GM12878 (cell line): ENCODE data around the gene RIPPLY2. TPM values are rescaled to one million over a fixed set of nuclear protein-coding genes. Genes with fewer than 3 reads are reported as not detected.

Source experiments
- ATAC-seq: fragments of 200-7000 bp; cut with Tn5 transposase; 3 replicates; pipeline ENCODE4 v1.9.1; 2020; ENCODE audit warnings: mild to moderate bottlenecking, moderate library complexity
- BruUV-seq: library from RNA; stranded (reverse); fragments of 400-500 nt; replicated peaks from 2 replicates; lab custom pipeline; 2021; lab: Mats Ljungman, UMichigan
- CTCF ChIA-PET: fragments of 300-600 bp; sonication (Branson Sonifier 250); formaldehyde crosslinking; extraction: SDS; loops from one replicate; lab custom pipeline; 2021; ENCODE audit warnings: inconsistent platforms; lab: Yijun Ruan, JAX
- POLR2A ChIA-PET: fragments of 350-600 bp; formaldehyde crosslinking; extraction: SDS; loops from one replicate; lab custom pipeline; 2021; ENCODE audit warnings: inconsistent platforms; lab: Charles Lee
- RAD21 ChIA-PET: fragments of 300-600 bp; sonication (Branson Sonifier 250); formaldehyde crosslinking; loops from one replicate; lab custom pipeline; 2023; ENCODE audit warnings: antibody characterized with exemption; ENCODE audit not compliant: unreplicated experiment; lab: Charles Lee
- SMC1A ChIA-PET: fragments of 300-600 bp; sonication (Branson Sonifier 250); formaldehyde crosslinking; loops from one replicate; lab custom pipeline; 2023; ENCODE audit not compliant: unreplicated experiment, uncharacterized antibody; lab: Charles Lee
- DNase-seq: peaks from one replicate; pipeline ENCODE4 v3.0.0-alpha.2; 2011; ENCODE audit warnings: low read depth, low spot score
- FAIRE-seq: peaks from 3 replicates; lab custom pipeline; 2011; peaks lifted over from hg19 to GRCh38; lab: Jason Lieb, UNC
- H2AFZ ChIP-seq: 2 replicates; pipeline ENCODE4 v1.6.0; 2011; ENCODE audit warnings: low read depth, low read length, control low read depth; ENCODE audit not compliant: control insufficient read depth
- H3K27ac ChIP-seq: 2 replicates; pipeline ENCODE4 v1.5.1; 2011; ENCODE audit warnings: control low read depth; ENCODE audit not compliant: control insufficient read depth, insufficient read depth
- H3K27me3 ChIP-seq, 2 experiments: replicated peaks in 1 of 2; 2 replicates each; pipeline versions ENCODE4 v1.6.0 to v1.6.1; 2011; ENCODE audit warnings: low read length in 1 of 2; ENCODE audit not compliant: control insufficient read depth in 2 of 2, insufficient read depth in 2 of 2
- H3K36me3 ChIP-seq, 2 experiments: 2 replicates each; pipeline ENCODE4 v1.5.1; 2011; ENCODE audit warnings: low read length in 1 of 2; ENCODE audit not compliant: control insufficient read depth in 2 of 2, insufficient read depth in 2 of 2
- H3K4me1 ChIP-seq: 2 replicates; pipeline ENCODE4 v1.6.1; 2011; ENCODE audit warnings: mild to moderate bottlenecking, low read length, moderate library complexity, mixed read lengths; ENCODE audit not compliant: control insufficient read depth, insufficient read depth
- H3K4me2 ChIP-seq: 2 replicates; pipeline ENCODE4 v1.6.0; 2011; ENCODE audit warnings: control low read depth; ENCODE audit not compliant: control insufficient read depth, insufficient read depth
- H3K4me3 ChIP-seq: fragments of 200-600 bp; sonication (generic); 2 replicates; pipeline ENCODE4 v1.5.1; 2016
- H3K79me2 ChIP-seq: 2 replicates; pipeline ENCODE4 v1.6.0; 2011; ENCODE audit warnings: low read length; ENCODE audit not compliant: control insufficient read depth, insufficient read depth
- H3K9ac ChIP-seq: 2 replicates; pipeline ENCODE4 v1.8.0; 2011; ENCODE audit warnings: low read length, control low read depth, mixed read lengths; ENCODE audit not compliant: control insufficient read depth, insufficient read depth
- H3K9me3 ChIP-seq: replicated peaks from 3 replicates; pipeline ENCODE4 v1.5.1; 2011; ENCODE audit warnings: mild to moderate bottlenecking, low read length; ENCODE audit not compliant: control insufficient read depth, insufficient read depth
- H4K20me1 ChIP-seq: 2 replicates; pipeline ENCODE4 v1.6.0; 2011; ENCODE audit not compliant: control insufficient read depth, insufficient read depth
- CBX3 ChIP-seq: fragments of 200-600 bp; sonication (generic); IDR thresholded peaks from 2 replicates; pipeline ENCODE4 v1.6.1; 2016; ENCODE audit warnings: low read depth, borderline replicate concordance
- EGR1 ChIP-seq, 2 experiments: IDR thresholded peaks; 1 replicate in 1 of 2; 2 replicates in 1 of 2; pipeline ENCODE4 v1.6.1; 2011 to 2012; ENCODE audit warnings: low read depth in 2 of 2, low read length in 2 of 2, borderline replicate concordance in 1 of 2, mild to moderate bottlenecking in 1 of 2, moderate library complexity in 1 of 2
- HDGF ChIP-seq: fragments of 450-650 bp; IDR thresholded peaks from 2 replicates; pipeline ENCODE4 v1.6.1; 2016; ENCODE audit warnings: antibody characterized with exemption
- IRF4 ChIP-seq: IDR thresholded peaks from 2 replicates; pipeline ENCODE4 v1.6.1; 2011; ENCODE audit warnings: low read depth, low read length
- PML ChIP-seq: IDR thresholded peaks from 2 replicates; pipeline ENCODE4 v1.6.1; 2012; ENCODE audit warnings: low read length, inconsistent platforms
- RAD21 ChIP-seq: IDR thresholded peaks from 2 replicates; pipeline ENCODE4 v1.6.1; 2011; ENCODE audit warnings: mild to moderate bottlenecking, low read depth, low read length, moderate library complexity; ENCODE audit not compliant: insufficient read depth
- REST ChIP-seq: IDR thresholded peaks from 2 replicates; pipeline ENCODE4 v1.6.1; 2012; ENCODE audit warnings: mild to moderate bottlenecking, low read depth, low read length
- SIX5 ChIP-seq: IDR thresholded peaks from 2 replicates; pipeline ENCODE4 v1.6.1; 2011; ENCODE audit warnings: mild to moderate bottlenecking, low read depth, low read length, moderate library complexity; ENCODE audit not compliant: severe bottlenecking
- TBL1XR1 ChIP-seq: IDR thresholded peaks from 2 replicates; pipeline ENCODE4 v1.6.1; 2012; ENCODE audit warnings: low read depth, low read length, improper control_type of control experiment
- ZNF274 ChIP-seq: IDR thresholded peaks from one replicate; pipeline ENCODE4 v1.8.0; 2011; ENCODE audit not compliant: insufficient read length, insufficient read depth
- WGBS: methylation state at CpG from one replicate; pipeline ENCODE4 v1.1.6; 2016; ENCODE audit warnings: low lambda C conversion rate; ENCODE audit not compliant: insufficient replicate concordance, insufficient coverage; ENCODE audit errors: missing lambda C conversion rate; 5-methylcytosine and 5-hydroxymethylcytosine counted together
- in situ Hi-C: fragments of 300-500 bp; cut with MboI; formaldehyde crosslinking; loops from 9 replicates; pipeline ENCODE4 v1.14.3; 2018; ENCODE audit warnings: mixed read lengths
- intact Hi-C: fragments of 100-400 bp; cut with micrococcal nuclease; formaldehyde crosslinking; loops from one replicate; pipeline ENCODE4 v1.14.2; 2022; ENCODE audit not compliant: unreplicated experiment
- polyA plus RNA-seq, 11 experiments: library from polyadenylated mRNA; depleted of rRNA in 4 of 11; unstranded in 6 of 11; stranded (reverse) in 5 of 11; fragments of >200 nt; fragmentation: Nextera tagmentation in 4 of 11; fragmentation: Illumina TruSeq in 1 of 11; extraction: Ambion mirVana in 4 of 11; extraction: Trizol in 1 of 11; gene quantifications; 1 replicate in 1 of 11; 2 replicates in 10 of 11; pipeline versions ENCODE4 v1.2.1 to v1.2.3, GENCODE V29; 2011 to 2016; ENCODE audit warnings: inconsistent platforms in 2 of 11, missing spikeins in 2 of 11, low read depth in 1 of 11
- total RNA-seq, 4 experiments: library from RNA; depleted of rRNA in 3 of 4; stranded (reverse); fragments of >200 nt in 3 of 4; fragmentation: Illumina TruSeq in 1 of 4; extraction: Trizol in 1 of 4; gene quantifications; 2 replicates each; pipeline versions ENCODE4 v1.2.1 to v1.2.3, GENCODE V29; 2013 to 2021

Gene RIPPLY2
- total and polyA plus RNA-seq, 10 of the 15 experiments (the other 5 are each of a cell fraction or from before 2014, with no cell fraction given), result 0.09 to 0.51 (median 0.17) TPM; not detected in 7

DNA sequence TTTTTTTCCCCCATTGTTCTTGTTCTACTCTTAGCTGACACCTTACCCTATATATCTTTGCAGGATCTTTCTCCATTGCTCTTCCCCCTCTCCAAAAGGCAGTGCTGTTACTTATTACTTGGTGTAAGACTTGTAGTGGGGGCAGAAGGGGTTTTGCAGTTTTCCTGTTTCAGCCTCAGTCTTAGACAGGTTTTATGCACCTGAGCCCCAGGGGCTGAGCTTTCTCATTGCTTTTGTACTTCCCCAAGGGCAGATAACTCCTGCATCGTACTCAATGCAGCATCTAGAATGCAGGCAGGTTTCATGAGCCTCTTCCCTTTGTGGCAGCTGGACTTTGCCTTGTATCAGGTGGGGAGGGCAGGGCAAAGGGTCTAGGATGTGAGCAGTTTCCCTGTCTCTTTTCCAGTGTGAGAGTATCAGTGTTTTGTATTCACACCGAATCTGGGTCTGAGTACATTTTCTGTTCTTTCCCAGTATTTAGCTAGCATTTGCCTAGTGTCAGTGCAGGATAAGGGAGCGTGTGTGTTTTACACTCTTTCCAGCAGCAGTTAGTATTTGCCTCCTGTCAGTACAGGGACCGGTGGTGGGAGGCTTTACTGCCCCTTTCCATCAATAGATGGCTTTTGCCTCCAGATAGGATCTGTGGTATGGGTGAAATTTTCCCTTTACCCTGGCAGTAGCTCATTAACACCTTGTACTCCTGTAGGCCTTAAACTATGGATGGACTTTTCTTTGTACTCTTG is 25.9 kb downstream of the RIPPLY2 start:
- Histone ChIP-seq H3K4me1 (no peaks in the 10 kb centered on the region), H3K4me2 (no peak overlapping the region), H4K20me1 (no peaks in the 10 kb centered on the region), H3K79me2 (no peaks in the 10 kb centered on the region; the same call in none of the 2 replicates), H3K27ac (no peak overlapping the region), H3K4me3 (no peak overlapping the region), H3K9me3 (no peaks in the 10 kb centered on the region), H3K27me3 (no peaks in the 10 kb centered on the region), H3K9ac (no peak overlapping the region)
- RAD21 ChIA-PET, result interaction anchor here (0.6 to 1.4 kb wide), 5 partner anchors 18 to 349 kb away, joined by 3 to 5 read pairs (median 3); partner anchors contain the start of genes CEP162 and CYB5R4
- CTCF ChIA-PET, result interaction anchor here (1.6 to 1.8 kb wide), 3 partner anchors 9 to 349 kb away, joined by 5 to 7 read pairs (median 7); partner anchors contain the start of gene CEP162
- SMC1A ChIA-PET, result interaction anchor here (0.7 to 1.7 kb wide), 3 partner anchors 18 to 134 kb away, joined by 3 read pairs; partner anchors contain the start of gene CYB5R4
- ATAC-seq, result no peak
- no peak for TF ChIP-seq PML
- TF ChIP-seq HDGF, result no peak
- TF ChIP-seq TBL1XR1, result no peak
- TF ChIP-seq ZNF274, result no peak
- TF ChIP-seq REST, result no peak
- TF ChIP-seq EGR1 (IDR thresholded peaks at IDR 0.05; ENCODE audit: borderline replicate concordance in 1 of 2, low read depth in 2 of 2, low read length in 2 of 2), result no peak
- TF ChIP-seq SIX5, result no peak
- no peak for TF ChIP-seq IRF4
- TF ChIP-seq RAD21, result no peak
- no peak for TF ChIP-seq CBX3
- TF ChIP-seq, all 136 proteins: peak for 0
- no TSS peak for BruUV-seq
- WGBS, result 97% methylated on average over 4 of the region's 4 CpGs
- POLR2A ChIA-PET, result interaction anchor here (2.0 kb wide), 1 partner anchor 13 kb away, joined by 7 read pairs; no protein-coding TSS in a partner anchor
- no peaks in the 10 kb centered on the region for H3K36me3 ChIP-seq
- H2AFZ ChIP-seq, result no peak overlapping the region
- in situ Hi-C loops, result no loop called here
- FAIRE-seq (no peak), DNase-seq (no peak)
- intact Hi-C loops, result no loop called here
